ENCODE data around the gene EPHB4. TPM values are rescaled to one million over a fixed set of nuclear protein-coding genes. Genes with fewer than 3 reads are reported as not detected.

EPHB4 gene
- total and polyA plus RNA-seq, 2 donors (not counting 3 experiments of a cell fraction or from before 2014, with no cell fraction given) = 193 to 274 TPM

GRCh38 chr7:100789055-100789454 is 38.3 kb downstream of the EPHB4 start:
- H3K27ac ChIP-seq (ENCODE audit: insufficient read depth, low read depth, low read length) = no peak overlapping the region
- no peak overlapping the region for H2AFZ ChIP-seq (ENCODE audit: low read depth, low read length)
- dilution Hi-C loops (cut with MboI; ENCODE audit: extremely low pct_ligation_motif_present, low sequenced_read_pairs) (no loop called here), intact Hi-C loops (cut with micrococcal nuclease) (no loop called here)
- H3K27me3 ChIP-seq (ENCODE audit: control insufficient read depth in 2 of 2, insufficient read depth in 2 of 2, low read length in 2 of 2) = no peaks in the 10 kb centered on the region
- DNase-seq (ENCODE audit: low read depth, low spot score) (no peak), FAIRE-seq (no peak)
- H3K79me2 ChIP-seq (ENCODE audit: control insufficient read depth, insufficient read depth, low read length) = no peaks in the 10 kb centered on the region
- no peak overlapping the region for H3K4me2 ChIP-seq (ENCODE audit: insufficient read depth, low read length)
- no peaks in the 10 kb centered on the region for H4K20me1 ChIP-seq (replicated peaks; ENCODE audit: control insufficient read depth, extremely low read depth, insufficient read depth, low read length)
- peaks cover under 1% of the 10 kb centered on the region for H3K4me1 ChIP-seq (ENCODE audit: control insufficient read depth, extremely low read depth, insufficient read depth, low read length)
- no peak overlapping the region for H3K4me3 ChIP-seq (replicated peaks in 1 of 3; ENCODE audit: insufficient read depth in 1 of 3, low read depth in 1 of 3, low read length in 3 of 3)
- H3K9me3 ChIP-seq (replicated peaks; ENCODE audit: control insufficient read depth, insufficient read depth, low read length) = no peaks in the 10 kb centered on the region
- CTCF ChIA-PET = interaction anchor here (1.6 kb wide), 1 partner anchor 11 kb away, joined by 7 read pairs; no protein-coding TSS in a partner anchor
- H3K9me1 ChIP-seq (replicated peaks; ENCODE audit: control insufficient read depth, extremely low read depth, insufficient read depth, low read length) = no peaks in the 10 kb centered on the region
- no TSS peak for BruUV-seq (replicated peaks)
- H3K36me3 ChIP-seq (ENCODE audit: control insufficient read depth in 2 of 2, extremely low read depth in 1 of 2, insufficient read depth in 2 of 2, low read length in 2 of 2) = no peaks in the 10 kb centered on the region
- no peak overlapping the region for H3K9ac ChIP-seq (replicated peaks; ENCODE audit: extremely low read depth, insufficient read depth, low read length)
- TF ChIP-seq POLR2AphosphoS5 (IDR thresholded peaks at IDR 0.05; ENCODE audit: insufficient read depth, low read depth, low read length) (no peak), GATA2 (IDR thresholded peaks at IDR 0.05; ENCODE audit: insufficient read depth, insufficient read length, low read depth, low read length) (no peak), CTCF (IDR thresholded peaks at IDR 0.05; ENCODE audit: extremely low read depth in 1 of 2, insufficient read depth in 1 of 2, low read depth in 1 of 2, low read length in 2 of 2) (no peak), POLR2A (IDR thresholded peaks at IDR 0.05; ENCODE audit: low read depth, low read length) (no peak), EZH2 (IDR thresholded peaks at IDR 0.05; ENCODE audit: borderline replicate concordance, low read depth, low read length, severe bottlenecking) (no peak), FOS (IDR thresholded peaks at IDR 0.05; ENCODE audit: borderline replicate concordance, insufficient read depth, low read length) (no peak), MYC (IDR thresholded peaks at IDR 0.05; ENCODE audit: low read depth, low read length) (no peak), JUN (IDR thresholded peaks at IDR 0.05; ENCODE audit: borderline replicate concordance, insufficient read depth, insufficient read length, low read depth) (no peak), MAX (IDR thresholded peaks at IDR 0.05; ENCODE audit: insufficient read depth, insufficient read length) (no peak)
- POLR2A ChIA-PET = no interaction called here

Data from endothelial cell of umbilical vein (primary cell).